Neural crest cell (in vitro differentiated cells): ENCODE results near the gene SLCO4C1. TPM values are rescaled to one million over a fixed set of nuclear protein-coding genes. Genes with fewer than 3 reads are reported as not detected.

Experiments used
- DNase-seq: peaks from one replicate; pipeline ENCODE4 v3.0.0; 2021; ENCODE audit warnings: low read depth, mixed read lengths, low spot score
- H3K27ac Mint-ChIP-seq: one replicate; pipeline ENCODE4 v1.8.0; 2021; ENCODE audit warnings: mild to moderate bottlenecking, mixed read lengths; ENCODE audit not compliant: unreplicated experiment
- H3K27me3 Mint-ChIP-seq: 2 replicates; pipeline ENCODE4 v1.8.0; 2021; ENCODE audit warnings: low read depth, mild to moderate bottlenecking, mixed read lengths
- H3K36me3 Mint-ChIP-seq: 2 replicates; pipeline ENCODE4 v1.8.0; 2021; ENCODE audit warnings: low read depth, mild to moderate bottlenecking, mixed read lengths
- H3K4me1 Mint-ChIP-seq: 2 replicates; pipeline ENCODE4 v1.8.0; 2021; ENCODE audit warnings: mixed read lengths
- H3K4me3 Mint-ChIP-seq: one replicate; pipeline ENCODE4 v1.8.0; 2021; ENCODE audit warnings: mild to moderate bottlenecking, mixed read lengths
- H3K9me3 Mint-ChIP-seq: 2 replicates; pipeline ENCODE4 v1.8.0; 2021; ENCODE audit warnings: mixed read lengths
- total RNA-seq: library from RNA; stranded (reverse); gene quantifications from 2 replicates; pipeline ENCODE4 v1.2.1, GENCODE V29; 2021
- TF ChIP-seq, protein P1 (sequence below): fragments of 200-600 bp; sonication (generic); conservative IDR thresholded peaks from 2 replicates; pipeline ENCODE4 v1.5.0; 2021; ENCODE audit warnings: antibody characterized with exemption, mild to moderate bottlenecking

SLCO4C1 gene
- total RNA-seq, 1 donor from 2014 or later = 3.9 TPM

DNA sequence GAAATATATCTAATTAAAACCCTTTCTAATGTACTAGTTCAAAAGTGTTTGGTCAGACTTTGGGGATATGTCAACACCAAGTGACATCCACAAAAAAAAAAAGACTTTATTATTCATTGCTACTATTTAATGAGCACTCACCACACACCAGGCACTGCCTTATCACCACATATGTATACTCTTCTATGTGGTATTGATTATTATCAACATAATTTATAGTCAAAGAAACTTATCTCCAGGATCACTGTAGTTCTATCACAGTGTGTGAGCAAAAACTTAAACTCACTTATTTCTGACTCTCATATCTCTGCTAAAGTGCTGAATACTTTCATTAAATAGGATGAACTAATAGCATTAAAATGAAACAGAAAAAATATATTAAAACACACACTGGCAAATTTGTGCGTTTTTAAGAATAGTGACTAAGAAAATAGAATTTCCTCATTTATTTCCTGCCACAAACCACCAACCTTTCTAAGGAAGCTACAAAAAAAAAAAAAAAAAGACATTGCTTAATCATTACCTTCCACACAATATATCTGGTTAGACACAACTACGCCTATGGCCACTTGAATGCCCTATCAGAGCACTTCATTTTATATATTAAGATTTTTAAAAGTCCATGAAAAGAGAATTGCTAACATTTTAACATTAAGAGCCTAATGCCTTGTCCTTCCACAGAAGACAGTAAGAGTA, 12.8 kb downstream of the SLCO4C1 start:
- TF ChIP-seq, protein P1, sequence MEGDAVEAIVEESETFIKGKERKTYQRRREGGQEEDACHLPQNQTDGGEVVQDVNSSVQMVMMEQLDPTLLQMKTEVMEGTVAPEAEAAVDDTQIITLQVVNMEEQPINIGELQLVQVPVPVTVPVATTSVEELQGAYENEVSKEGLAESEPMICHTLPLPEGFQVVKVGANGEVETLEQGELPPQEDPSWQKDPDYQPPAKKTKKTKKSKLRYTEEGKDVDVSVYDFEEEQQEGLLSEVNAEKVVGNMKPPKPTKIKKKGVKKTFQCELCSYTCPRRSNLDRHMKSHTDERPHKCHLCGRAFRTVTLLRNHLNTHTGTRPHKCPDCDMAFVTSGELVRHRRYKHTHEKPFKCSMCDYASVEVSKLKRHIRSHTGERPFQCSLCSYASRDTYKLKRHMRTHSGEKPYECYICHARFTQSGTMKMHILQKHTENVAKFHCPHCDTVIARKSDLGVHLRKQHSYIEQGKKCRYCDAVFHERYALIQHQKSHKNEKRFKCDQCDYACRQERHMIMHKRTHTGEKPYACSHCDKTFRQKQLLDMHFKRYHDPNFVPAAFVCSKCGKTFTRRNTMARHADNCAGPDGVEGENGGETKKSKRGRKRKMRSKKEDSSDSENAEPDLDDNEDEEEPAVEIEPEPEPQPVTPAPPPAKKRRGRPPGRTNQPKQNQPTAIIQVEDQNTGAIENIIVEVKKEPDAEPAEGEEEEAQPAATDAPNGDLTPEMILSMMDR = no peak
- Mint-ChIP-seq H3K4me3 (no peak overlapping the region), H3K36me3 (no peaks in the 10 kb centered on the region), H3K27ac (no peak overlapping the region), H3K9me3 (no peaks in the 10 kb centered on the region), H3K27me3 (no peaks in the 10 kb centered on the region), H3K4me1 (no peaks in the 10 kb centered on the region)
- no peak for DNase-seq

DNA sequence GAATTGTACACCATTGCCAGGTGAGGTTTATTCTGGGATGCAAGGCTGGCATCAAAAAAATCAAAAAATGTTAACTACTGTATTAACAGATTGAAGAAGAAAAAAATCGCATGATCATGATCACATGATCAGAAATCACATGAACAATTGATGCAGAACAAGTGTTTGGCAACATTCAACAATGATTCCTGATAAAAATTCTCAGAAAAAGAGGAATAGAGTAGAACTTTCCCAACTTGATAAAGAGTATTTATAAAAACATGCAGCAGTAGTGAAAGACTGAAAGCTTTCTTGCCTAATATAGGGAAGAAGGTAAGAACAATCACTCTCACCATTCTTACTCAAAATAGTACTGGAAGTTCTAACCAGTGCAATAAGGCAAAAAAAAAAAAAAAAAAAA, 16.4 kb downstream of the SLCO4C1 start:
- H3K9me3 Mint-ChIP-seq = no peaks in the 10 kb centered on the region
- no peak overlapping the region for H3K4me3 Mint-ChIP-seq
- no peaks in the 10 kb centered on the region for H3K27me3 Mint-ChIP-seq
- H3K4me1 Mint-ChIP-seq = no peaks in the 10 kb centered on the region
- no peaks in the 10 kb centered on the region for H3K36me3 Mint-ChIP-seq
- H3K27ac Mint-ChIP-seq = no peak overlapping the region
- DNase-seq = no peak
- TF ChIP-seq, protein P1 = no peak

DNA sequence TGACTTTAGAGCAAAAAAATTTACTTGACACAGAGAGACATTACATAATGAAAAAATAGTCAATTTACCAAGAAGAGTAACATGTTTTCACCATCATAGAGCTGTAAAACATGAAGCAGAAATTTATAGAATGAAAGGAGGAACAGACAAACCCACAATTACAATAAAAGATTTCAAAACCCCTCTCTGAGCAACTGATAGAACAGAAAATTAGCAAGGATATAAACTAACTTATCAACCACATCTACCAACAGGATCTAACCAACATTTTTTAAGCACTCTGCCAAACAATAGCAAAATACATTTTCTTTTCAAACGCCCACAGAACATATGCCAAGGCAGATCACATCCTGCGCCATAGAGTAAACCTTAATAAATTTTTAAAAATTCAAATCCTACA, 17.9 kb downstream of the SLCO4C1 start:
- TF ChIP-seq, protein P1 = no peak
- H3K9me3 Mint-ChIP-seq = no peaks in the 10 kb centered on the region
- no peak overlapping the region for H3K4me3 Mint-ChIP-seq
- H3K4me1 Mint-ChIP-seq = no peaks in the 10 kb centered on the region
- DNase-seq = no peak
- H3K36me3 Mint-ChIP-seq = no peaks in the 10 kb centered on the region
- H3K27me3 Mint-ChIP-seq = no peaks in the 10 kb centered on the region
- H3K27ac Mint-ChIP-seq = no peak overlapping the region

DNA sequence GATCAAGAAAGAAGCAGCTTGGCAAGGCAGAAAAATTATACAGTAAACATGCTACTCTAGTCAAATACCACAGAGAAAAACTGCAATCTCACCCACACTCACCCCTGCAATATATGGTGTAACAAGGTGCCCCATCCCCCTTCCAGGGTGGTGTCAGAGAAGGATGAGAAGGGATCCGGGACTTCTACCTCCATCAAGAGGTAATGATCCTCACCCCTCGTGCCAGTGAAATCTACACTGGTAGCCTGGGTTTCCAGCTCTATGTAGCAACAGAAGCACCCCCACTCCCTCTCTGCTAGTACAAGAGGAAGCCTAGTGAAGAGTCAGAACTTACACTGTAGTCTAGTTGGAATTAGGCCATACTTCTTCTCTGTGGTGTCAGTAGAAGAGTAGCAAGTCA, 18.9 kb downstream of the SLCO4C1 start:
- no peaks in the 10 kb centered on the region for H3K36me3 Mint-ChIP-seq
- no peaks in the 10 kb centered on the region for H3K27me3 Mint-ChIP-seq
- no peak overlapping the region for H3K4me3 Mint-ChIP-seq
- H3K9me3 Mint-ChIP-seq = no peaks in the 10 kb centered on the region
- no peak overlapping the region for H3K27ac Mint-ChIP-seq
- DNase-seq = no peak
- H3K4me1 Mint-ChIP-seq = no peaks in the 10 kb centered on the region
- TF ChIP-seq, protein P1 = no peak

DNA sequence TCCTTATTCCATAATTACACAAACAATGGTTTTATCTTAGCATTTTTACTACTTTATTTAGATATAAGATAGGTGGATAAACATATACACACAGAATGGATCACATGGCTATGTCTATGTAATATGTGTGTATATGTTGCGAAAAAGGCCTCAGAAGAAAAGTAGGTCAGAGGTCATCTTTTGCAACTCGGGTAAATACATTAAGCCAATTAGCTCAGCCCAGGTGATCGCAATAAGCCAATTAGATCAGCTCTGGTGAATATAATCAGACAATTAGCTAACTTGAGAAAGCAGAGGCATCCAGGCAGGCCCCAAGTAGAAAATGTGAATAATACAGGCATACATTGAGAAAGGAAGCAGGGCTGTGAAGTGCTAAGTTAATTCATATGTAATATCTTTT, 24.3 kb downstream of the SLCO4C1 start:
- no peak overlapping the region for H3K27ac Mint-ChIP-seq
- DNase-seq = no peak
- no peaks in the 10 kb centered on the region for H3K27me3 Mint-ChIP-seq
- H3K4me1 Mint-ChIP-seq = no peaks in the 10 kb centered on the region
- peaks cover 17% of the 10 kb centered on the region for H3K36me3 Mint-ChIP-seq
- peaks cover 9% of the 10 kb centered on the region for H3K9me3 Mint-ChIP-seq
- TF ChIP-seq, protein P1 = no peak
- no peak overlapping the region for H3K4me3 Mint-ChIP-seq
